HG03439 (cell line): ENCODE measurements around the gene HIP1R.

Experiments used
- ATAC-seq: cut with Tn5 transposase; IDR thresholded peaks from one replicate; pipeline ENCODE4 v1.9.1; 2021; ENCODE audit warnings: mild to moderate bottlenecking, moderate library complexity; ENCODE audit not compliant: unreplicated experiment

Gene HIP1R

DNA sequence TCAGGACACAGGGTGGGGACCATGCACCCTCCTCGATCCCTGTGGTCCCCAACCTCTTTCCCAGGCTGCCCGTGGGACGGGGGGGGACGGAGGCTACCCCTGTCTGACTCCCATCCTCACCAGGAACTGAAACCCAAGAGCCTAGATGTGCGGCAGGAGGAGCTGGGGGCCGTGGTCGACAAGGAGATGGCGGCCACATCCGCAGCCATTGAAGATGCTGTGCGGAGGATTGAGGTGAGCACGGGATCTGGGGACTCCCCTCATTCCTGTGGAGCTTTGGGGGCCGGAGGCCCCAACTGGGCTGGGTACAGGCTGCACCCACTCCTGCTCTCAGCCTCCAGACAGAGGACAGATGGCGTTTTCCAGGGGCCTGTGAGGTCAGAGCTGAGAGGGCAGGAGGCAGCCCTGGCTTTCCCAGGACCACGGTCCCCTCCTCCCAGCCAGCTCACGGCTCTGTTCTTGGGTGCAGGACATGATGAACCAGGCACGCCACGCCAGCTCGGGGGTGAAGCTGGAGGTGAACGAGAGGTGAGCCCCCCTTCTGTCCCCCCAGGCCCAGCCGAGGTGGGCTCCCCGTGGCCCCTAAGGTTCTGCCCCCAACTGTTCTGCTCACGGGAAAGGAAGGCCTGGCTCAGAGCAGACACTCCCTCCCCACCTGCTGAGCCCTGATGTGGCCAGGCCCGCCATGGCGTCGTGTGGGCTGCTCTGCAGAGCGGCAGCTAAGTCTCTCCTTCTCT is 24.2 kb downstream of the HIP1R start:
- no peak for ATAC-seq

DNA sequence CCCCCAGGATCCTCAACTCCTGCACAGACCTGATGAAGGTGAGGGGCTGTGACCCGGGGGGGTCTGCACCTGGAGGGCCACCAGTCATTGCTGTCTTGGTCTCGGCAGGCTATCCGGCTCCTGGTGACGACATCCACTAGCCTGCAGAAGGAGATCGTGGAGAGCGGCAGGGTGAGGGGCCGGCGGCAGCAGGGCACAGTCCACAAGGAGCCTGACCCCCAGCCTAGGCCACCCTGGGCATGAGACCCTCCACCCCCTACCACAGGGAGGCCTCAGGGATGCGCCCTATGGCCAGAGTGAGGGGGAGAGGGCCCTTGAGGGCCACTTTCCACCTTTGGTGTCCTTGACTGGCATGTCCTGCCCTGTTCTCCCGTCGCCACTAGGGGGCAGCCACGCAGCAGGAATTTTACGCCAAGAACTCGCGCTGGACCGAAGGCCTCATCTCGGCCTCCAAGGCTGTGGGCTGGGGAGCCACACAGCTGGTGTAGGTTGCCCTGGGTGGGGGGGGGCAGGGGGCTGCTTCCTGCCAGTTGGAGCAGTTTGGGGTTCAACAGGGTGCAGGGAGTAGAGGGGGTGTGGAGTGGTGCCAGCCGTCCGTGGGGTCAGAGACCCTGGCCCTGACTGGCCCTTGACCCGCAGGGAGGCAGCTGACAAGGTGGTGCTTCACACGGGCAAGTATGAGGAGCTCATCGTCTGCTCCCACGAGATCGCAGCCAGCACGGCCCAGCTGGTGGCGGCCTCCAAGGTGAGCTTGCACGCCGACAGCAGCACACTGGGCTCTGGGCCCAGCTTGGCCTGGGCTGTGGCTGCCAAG is 25.0 kb downstream of the HIP1R start:
- no peak for ATAC-seq

DNA sequence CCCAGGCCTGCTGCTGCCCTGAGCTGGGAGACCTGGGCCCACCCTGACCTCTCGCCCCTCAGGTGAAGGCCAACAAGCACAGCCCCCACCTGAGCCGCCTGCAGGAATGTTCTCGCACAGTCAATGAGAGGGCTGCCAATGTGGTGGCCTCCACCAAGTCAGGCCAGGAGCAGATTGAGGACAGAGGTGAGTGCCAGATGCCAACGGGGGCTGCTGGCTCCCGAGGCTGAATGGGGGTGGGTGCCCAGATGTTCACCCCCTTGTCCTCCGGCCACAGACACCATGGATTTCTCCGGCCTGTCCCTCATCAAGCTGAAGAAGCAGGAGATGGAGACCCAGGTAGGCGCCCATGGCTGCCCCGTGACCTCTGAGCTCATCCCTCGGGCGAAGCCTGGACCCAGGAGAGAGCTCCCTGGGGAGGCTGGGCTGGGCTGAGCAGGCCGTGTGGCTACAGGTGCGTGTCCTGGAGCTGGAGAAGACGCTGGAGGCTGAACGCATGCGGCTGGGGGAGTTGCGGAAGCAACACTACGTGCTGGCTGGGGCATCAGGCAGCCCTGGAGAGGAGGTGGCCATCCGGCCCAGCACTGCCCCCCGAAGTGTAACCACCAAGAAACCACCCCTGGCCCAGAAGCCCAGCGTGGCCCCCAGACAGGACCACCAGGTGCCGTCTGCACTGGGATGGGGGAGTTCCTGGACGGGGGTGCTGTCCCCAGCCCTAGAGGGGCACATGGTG is 25.8 kb downstream of the HIP1R start:
- ATAC-seq: no peak

DNA sequence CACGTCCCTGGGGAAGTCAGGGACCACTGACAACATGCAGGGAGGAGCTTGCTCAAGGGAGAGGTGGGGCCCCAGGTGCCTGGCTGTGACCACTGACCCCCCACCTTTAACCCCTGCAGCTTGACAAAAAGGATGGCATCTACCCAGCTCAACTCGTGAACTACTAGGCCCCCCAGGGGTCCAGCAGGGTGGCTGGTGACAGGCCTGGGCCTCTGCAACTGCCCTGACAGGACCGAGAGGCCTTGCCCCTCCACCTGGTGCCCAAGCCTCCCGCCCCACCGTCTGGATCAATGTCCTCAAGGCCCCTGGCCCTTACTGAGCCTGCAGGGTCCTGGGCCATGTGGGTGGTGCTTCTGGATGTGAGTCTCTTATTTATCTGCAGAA is 26.3 kb downstream of the HIP1R start:
- ATAC-seq: no peak

DNA sequence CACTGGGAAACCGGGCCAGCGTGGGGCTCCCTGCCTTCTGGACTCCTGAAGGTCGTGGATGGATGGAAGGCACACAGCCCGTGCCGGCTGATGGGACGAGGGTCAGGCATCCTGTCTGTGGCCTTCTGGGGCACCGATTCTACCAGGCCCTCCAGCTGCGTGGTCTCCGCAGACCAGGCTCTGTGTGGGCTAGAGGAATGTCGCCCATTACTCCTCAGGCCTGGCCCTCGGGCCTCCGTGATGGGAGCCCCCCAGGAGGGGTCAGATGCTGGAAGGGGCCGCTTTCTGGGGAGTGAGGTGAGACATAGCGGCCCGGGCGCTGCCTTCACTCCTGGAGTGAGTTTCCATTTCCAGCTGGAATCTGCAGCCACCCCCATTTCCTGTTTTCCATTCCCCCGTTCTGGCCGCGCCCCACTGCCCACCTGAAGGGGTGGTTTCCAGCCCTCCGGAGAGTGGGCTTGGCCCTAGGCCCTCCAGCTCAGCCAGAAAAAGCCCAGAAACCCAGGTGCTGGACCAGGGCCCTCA is 26.9 kb downstream of the HIP1R start:
- ATAC-seq: no peak

DNA sequence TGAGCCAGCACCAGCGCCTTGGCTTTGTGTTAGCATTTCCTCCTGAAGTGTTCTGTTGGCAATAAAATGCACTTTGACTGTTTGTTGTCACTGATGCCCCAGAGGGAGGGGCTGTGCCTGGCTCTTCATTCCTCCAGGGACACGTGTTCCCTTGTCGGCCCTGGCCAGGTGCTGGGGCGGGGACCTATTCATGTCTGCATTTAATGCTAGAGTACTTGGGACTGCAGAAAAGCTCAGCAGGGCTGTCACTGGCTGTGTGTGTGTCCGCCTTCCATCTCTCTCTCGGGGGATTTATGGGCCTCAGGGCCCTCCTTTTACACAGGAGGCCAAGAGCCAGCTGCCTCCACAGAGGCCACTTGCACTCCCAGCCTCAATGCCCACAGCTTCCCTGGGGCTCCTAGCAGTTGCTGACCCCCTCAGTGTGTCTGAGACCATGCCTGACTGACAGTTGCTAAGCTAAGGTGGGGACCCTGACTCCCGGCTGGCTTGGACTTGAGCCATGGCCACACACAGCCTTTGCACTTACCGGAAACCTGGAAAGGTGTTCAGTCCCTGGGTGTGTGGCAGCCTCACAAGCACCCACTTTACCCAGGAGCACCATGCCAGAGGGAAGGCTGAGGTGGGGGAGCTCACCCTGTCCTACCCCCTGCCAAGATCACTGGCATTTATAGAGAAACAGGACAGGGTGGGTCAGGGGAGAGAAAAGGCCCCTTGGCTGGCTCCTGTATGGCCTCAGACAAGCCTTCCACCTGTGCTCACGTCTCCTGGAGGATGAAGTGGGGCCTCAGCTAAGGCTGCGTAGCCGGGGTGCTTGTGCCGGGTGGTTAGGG is 27.8 kb downstream of the HIP1R start:
- ATAC-seq: no peak

DNA sequence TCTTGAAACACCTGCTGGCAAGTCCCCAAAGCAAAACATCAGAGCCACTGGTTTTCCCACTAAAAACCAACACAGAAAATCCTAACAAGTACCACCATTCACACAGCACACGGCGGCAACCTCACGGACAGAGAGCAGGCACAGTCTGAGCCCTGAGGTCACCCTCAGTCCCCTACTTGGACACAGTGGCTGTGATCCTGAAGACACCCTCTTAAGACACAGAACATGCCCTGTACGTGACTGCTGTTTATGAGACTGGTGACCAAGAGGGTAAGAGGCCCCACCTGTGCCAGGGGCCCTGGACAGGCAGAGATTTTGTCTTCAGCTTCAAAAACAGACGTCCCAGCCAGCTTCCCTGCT is 29.6 kb downstream of the HIP1R start:
- no peak for ATAC-seq

DNA sequence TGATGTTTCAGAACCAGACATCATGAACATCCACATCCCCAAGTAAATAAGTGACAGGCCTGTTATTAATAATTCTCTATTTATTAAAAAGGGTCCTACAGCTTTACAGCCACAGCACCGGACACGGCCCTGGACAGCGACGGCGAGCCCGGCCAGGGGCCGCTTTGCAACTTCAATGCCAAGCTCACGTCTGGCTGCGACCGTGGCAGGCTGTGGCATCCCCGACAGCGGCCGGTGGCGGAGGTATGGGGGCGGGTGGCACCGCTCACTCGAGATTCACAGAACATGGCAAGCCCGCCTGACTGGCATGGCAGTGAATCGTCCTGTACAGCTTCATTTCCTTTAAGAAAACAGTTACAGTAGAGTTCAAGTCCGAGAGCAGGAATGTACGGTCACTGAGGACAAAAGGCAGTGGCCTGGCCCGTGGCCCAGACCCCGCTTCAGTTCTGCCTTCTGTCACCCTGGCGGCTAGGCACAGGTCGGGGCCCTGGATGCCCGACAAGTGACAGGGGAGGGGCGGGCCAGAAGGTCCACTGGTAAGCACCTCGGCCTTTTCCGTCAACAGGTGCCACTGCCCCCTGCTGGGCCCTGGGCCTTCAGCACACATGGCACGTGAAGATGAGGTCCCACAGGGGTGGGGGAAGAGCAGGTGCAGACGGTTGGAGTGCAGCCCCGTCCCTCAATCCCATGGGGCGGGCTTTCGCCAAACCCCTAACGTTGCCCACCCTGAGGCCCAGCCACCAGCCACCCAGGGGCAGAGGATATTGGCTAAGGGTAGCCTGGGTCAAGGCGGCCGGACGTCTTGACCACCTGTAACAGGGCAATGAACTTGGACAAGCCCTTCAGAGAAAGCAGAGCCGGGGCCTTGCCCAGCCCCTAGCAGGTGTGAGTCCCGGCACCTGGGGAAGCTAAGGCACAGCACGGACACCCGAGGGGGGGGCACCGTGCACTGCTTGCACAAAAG is 30.3 kb downstream of the HIP1R start:
- no peak for ATAC-seq

DNA sequence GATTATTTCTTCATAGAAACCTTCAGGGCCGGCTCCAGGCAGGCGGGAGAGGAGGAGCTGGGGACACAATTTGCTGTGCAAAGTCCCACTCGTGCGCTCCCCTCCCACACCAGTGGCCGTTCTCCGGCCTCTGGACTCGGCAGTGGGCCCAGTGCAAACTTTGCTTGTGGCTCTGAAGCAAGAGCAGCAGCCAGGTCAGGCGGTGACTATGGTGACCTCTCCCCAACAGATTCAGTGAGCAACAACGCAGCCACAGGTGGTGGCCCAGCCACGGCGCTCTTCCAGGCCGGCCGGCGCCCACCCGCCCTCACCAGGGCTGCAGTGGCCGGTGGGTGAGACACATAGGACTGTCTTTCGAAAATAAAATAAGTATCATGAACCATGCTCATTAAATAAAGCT is 31.1 kb downstream of the HIP1R start:
- ATAC-seq: no peak

DNA sequence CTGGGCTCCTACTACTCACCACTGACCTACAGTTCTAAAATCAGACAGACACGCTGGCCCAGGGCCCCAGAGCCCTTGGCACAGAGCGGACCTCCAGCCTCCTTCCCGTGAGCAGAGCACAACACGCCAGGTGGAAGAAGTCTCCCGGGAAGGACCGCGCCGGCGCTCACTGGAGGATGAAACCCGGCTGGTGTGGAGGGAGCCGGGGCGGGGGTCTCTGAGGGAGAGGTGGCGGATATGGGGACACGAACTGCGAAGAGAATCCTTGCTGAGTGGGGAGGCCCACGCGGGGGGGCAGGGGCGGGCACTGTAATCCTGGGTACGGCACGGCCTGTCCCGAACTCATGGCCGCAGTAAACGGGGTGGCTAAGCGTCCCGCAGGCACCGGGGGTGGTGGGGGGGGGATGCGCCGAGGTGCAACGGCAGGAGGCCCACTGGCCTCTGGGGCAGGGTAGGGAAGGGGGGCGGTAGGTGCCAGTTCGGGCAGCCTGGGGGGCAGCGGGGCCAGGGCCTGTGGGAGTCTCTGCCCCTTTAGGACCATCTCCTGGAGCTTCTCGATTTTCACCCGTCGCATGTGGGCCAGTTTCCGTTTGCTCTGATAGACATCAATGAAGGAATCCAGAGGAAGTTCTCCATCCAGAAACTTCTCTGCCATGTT is 31.8 kb downstream of the HIP1R start:
- ATAC-seq: no peak

DNA sequence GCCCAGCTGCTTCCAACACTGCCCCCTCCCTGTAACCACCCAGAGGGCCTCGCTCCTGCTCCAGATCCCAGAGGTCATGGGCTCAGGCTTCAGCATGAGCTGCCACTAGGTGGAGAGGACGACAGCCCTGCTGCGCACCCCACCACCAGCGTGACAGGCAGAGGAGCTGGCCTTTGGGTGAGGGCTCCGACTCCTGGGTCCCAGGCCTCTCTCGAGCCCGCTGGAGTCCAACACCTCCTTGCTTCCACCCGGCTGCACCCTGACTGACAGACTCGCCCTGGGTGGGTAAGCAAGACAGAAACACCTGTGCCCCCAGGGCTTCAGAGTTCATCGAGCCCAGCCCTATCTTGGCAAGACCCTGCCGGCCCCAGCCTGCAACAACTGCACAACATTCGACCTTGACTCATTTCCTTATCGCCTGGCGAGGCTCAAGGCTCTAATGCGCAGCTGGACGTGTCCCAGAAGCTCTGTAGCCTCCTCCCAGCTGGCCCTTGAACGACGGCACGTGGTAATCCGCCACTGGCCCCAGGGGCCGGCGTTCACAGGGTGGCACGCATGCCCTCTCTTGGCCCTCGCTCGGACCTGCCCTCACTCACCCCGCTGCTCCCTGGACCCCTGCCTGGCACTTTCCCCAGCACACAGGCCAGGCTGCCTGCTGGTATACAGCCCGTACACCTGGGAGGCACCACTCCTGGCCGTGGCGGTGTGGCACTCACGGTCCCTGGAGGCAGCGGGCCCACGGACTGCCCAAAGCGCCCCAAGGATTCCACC is 32.6 kb downstream of the HIP1R start:
- ATAC-seq: no peak

DNA sequence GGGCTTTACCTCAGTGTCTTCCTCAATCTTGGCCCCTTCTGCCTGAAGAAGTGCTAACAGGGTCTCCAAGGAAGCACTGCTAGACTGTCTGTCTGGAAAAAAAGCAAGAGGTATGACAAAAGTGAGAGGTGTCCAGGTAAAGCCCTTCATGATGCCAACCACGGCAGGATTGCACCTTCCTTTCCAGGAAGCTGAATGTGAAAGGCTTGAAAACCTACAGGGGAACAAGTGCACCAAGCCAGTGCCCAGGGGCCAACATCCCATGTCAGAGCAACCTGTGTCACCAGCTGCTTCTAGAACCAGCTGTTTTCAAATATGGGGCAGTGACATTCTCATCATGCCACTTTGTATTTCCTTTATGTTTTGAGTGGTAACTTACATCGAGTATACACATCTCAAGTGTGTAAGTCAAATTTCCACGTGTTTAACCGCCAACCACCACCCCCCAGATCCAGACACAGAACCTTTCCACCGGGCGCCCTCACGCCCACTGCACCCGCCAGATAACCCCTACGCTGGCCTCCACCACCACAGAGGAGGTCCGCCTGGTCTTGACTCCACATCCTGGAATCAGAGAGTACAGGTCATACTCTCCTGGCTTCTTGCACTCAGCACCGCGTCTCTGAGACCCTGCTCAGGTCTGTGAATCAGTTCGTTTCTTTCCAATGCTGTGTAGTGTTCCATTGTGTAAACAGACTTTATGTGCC is 33.4 kb downstream of the HIP1R start:
- ATAC-seq: no peak

DNA sequence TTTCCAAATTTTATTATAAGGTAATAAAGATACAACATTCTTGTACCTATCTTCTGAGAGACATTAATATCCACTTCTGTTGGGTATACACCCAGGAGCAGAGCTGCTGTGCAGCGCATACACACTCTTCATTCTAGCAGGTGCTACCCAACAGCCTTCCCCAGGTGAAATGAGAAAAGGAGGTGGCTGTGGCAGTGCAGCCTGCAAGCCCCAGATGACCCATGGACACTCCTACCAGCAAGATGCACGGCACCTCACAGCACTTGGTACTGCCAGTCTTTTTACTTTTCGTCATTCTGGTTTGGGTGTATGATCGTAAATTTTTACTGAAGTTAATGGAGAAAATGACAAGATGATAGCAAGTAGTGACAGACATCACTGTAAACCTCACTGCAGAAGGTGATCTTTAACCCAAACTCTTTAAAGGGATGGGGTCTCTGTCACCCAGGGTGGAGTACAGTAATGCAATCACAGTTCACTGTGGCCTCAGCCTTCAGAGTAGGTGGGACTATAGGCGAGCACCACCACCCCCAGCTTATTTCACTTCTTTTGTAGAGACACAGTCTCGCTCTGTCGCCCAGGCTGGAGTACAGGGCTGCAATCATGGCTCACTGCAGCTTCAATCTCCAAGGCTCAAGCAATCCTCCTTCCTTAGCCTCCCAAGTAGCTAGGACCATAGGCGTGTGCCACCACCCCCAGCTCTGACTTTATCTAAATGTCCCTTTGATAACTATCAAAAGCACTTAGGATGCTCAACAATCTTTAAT is 34.1 kb downstream of the HIP1R start:
- no peak for ATAC-seq

DNA sequence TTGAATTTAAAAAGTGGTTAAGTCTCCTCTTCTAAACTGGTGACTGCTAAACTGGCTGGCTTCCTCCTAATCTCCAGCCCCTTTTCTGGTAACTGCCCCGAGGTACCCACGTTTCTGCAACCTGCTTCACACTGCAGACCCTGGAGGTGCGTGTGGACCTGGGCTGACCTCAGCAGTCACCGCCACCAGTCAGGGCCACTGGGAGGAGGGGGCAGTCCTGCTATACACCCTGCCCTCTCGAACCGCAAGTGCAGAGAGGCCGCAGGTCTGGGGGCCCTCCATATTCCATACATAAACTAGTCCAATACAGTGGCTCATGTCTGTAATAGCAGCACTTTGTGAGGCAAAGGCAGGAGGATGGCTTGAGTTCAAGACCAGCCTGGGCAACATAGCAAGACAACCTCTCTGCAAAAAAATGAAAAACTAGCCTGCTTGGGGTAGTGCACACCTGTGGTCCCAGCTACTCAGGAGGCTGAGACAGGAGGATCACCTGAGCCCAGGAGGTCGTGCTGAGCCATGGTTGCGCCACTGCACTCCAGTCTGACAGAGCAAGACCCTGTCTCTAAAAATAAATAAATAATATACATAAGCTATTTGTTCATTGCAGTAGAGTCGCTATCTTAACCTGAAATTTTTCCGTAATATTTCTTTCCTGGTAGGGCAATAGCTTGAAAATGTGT is 35.0 kb downstream of the HIP1R start:
- no peak for ATAC-seq

DNA sequence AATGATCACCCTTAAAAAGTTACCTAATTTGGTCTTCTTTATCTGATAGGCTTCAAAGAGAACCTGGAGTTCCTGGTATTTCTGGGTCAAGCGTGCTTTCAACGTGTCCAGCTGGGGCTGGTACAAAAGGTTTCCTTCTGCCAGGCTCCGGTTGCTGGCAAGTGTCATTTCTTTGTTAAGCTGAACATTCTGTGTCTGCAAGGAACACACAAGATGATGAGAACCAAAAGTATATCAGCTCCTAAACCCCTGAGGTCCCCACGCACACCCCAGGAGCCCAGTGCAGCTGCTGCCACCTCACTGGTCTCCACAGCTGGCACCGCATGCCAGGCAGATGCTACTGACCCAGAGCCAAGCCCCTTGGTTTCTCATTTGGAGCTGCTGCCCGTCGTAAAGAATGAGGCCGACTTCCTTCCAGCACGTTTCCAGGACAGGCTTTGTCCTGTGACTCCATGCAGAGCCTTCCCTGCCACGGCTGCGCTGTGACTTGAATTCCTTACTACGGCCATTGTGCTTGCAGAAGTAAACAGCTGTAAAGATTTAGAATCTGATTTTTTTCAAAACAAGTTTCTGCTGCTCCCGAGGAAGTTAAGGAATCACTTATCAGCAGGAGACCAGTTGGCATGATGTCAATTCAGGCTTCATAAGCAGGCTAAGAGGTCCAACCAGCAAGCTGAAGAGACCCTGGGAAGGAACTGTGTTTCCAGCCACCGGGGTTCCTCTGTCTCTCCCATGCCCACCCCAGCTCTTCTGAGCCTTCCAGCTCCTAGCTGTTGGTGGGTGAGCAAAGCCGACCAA is 35.8 kb downstream of the HIP1R start:
- no peak for ATAC-seq
